Hematopoietic multipotent progenitor cell treated with erythropoietin and hydrocortisone succinate and interleukin-3 and kit ligand, for 6 days (in vitro differentiated cells): ENCODE measurements around the gene MAP3K2.

Source experiments
- DNase-seq: peaks from one replicate; pipeline ENCODE4 v3.0.0-alpha.2; 2015

The MAP3K2 gene

DNA sequence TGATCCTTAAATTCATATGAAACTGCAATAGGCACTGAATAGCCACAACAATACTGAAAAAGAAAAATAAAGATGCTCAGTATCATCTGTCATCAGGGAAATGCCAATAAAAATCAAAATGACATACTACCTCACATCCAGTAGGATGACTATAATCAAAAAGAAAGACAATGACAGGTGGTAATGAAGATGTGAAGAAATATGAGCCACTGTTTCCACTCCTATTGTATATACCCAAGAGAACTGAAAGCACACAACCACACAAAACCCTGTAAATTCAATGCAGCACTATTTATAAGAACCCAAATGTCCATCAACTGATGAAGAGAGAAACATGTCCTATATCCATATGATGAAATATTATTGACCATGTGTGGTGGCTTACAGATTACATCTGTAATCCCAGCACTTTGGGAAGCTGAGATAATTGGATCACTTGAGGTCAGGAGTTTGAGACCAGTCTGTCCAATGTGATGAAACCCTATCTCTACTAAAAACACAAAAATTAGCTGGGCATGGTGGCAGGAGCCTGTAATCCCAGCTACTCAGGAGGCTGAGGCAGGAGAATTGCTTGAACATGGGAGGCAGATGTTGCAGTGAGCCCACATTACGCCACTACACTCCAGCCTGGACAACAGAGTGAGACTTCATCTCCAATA is 39.9 kb downstream of the MAP3K2 start:
- DNase-seq: no peak

DNA sequence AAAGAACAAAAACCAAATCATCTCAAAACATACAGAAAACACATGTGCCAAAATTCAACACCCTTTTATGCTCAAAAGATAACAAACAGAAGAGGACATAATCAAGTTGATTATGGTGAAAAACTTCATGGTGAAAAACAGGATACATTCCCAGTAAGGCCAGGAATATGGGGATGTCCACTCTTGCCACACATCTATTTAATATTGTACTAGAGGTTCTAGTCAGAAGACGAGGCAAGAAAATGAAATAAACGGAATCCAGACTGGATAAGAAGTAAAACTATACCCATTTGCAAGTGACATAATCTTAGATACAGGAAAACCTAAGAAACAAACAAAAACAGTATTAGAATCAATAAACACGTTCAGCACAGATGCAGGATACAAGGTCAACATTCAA is 40.8 kb downstream of the MAP3K2 start:
- no peak for DNase-seq

DNA sequence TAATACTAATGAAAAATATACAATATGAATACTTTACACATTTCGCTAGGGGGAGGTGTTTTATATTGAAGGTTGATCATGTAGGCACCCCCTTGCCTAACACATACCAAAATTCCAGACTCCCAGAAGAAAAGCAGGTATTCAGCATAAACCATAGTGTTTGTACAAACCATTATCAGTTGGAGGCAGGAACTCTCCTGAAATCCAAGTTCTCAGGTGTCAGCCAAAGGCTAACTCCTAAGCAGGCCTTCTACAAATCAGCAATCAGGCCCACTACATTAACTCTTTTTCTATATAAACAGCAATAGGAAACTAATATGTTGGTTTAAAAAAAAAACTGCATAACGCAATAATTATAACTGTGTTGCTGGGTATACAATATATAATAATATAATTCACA is 44.5 kb downstream of the MAP3K2 start:
- DNase-seq: no peak

DNA sequence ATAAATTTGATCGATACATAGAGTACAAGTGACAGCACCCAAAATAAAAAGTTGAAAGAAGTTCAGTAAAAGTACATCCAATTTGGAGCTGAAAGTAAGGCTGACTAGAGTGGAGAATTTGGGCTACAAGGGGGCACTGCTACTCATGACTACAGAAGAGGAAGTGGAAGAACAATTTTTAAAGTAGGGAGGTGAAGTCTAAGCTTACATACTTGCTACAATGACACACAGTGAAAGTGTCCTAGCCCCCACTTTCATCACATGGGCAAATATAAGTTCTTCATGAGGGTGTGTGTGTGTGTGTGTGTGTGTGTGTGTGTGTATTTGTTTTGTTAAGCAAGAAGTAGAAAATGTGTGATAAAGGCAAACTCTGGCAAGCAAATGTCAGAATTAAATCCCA is 45.7 kb downstream of the MAP3K2 start:
- no peak for DNase-seq

DNA sequence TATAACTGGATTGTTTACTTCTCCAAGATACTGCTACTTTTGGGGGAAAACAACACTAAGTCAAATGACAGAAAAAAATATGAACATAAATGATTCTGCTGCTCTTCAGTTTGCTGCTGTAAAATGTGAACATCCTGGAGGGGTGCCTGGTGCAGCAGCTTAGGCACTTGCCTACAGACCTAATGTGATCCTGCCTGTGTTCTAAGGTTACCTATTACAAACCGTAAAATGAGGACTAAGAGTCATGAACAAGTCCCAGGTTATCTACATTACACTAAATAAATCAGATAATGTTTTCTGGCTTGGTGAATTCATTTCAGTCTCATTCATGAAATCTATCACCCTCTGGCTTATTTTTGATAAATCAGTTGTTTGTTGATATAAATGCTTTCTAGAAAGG is 55.4 kb downstream of the MAP3K2 start:
- DNase-seq: no peak

GRCh38 chr2:127330753-127331152 is 57.0 kb downstream of the MAP3K2 start:
- DNase-seq: no peak

- no peak for DNase-seq
Observed at GRCh38 chr2:127326289-127326945, 61.4 kb downstream of the MAP3K2 start.

- peak; percentile 68 for DNase-seq
Observed at GRCh38 chr2:127324635-127325034, 63.1 kb downstream of the MAP3K2 start.

DNA sequence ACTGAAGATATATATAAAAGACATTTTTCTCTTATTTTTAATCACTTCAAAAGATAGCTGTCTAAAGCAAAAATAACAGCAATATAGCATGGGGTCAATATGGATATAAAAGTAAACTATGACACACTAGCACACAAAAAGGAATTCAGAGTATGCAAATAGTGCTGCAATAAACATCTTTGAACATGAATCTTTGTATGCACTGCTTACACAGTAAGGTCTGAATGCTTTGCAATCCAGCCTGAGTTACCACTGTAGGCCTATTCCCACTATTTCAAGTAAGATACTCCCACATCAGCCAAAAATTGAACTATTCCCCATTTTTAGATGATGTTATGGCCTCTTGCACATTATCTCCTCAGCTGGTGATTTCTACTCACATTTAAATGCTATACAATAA is 66.5 kb downstream of the MAP3K2 start:
- no peak for DNase-seq

DNA sequence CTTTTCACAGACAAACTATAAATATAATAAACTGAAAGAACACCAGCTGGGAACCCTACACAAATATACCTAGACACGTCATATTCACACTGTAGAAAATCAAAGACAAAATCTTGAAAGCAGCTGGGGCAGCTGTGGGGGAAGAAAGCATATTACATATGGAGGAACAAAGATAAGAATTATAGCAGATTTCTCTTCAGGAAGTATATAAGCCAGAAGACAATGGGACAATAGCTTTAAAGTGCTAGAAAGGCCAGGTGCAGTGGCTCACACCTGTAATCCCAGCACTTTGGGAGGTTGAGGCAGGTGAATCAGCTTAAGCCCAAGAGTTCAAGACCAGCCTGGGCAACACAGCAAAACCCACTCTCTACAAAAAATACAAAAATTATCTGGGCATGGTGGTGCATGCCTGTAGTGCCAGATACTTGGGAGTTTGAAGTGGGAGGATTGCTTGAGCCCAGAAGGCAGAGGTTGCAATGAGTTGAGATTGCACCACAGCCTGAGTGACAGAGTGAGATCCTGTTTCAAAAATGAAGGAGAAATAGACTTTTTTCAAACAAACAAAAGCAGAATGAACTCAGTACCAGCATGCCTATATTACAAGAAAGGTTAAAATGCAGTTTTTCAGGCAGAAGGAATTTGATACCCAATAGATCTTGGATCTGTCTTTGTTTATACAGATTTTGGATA is 67.0 kb downstream of the MAP3K2 start:
- DNase-seq: no peak

- no peak for DNase-seq
Observed at GRCh38 chr2:127320067-127320466, 67.7 kb downstream of the MAP3K2 start.

DNA sequence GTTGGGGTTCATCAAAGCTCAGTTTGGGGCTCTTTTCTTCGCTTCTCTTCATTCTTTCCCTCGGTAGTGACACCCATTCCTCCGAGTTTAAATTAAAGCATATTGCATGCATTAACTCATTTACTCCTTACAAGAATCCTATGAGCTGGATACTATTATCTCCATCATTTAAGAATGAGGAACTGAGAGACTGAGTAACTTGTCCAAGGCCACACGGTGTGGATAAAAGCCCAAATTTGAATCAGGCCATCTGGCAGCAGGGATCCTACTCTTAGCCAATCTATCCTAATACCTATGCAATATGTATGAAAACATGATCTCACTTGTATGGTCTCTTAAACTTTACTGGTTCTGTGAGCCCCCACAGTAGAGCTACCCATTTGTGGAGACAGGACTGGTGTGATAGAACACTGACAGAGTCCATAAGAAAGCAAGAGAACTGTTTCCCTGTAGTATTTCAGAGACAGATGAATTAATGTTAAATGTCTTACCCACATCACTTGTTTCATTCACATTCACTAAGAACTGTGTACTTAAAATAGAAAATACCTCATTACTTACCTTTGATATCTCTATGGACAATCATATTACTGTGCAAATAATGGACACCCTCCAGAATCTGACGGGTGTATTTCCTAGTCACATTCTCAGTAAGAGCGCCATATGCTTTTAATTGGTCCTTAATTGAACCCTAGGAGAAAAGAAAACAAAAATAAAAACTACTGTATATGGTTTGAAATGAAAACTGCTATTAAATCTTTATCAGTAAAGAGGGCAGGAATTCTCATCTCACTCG is 73.4 kb downstream of the MAP3K2 start:
- no peak for DNase-seq

GRCh38 chr2:127313406-127313805 is 74.4 kb downstream of the MAP3K2 start:
- no peak for DNase-seq

GRCh38 chr2:127310980-127311379 is 76.8 kb downstream of the MAP3K2 start:
- no peak for DNase-seq

- DNase-seq: no peak
Observed at GRCh38 chr2:127309468-127309867, 78.3 kb downstream of the MAP3K2 start.

DNA sequence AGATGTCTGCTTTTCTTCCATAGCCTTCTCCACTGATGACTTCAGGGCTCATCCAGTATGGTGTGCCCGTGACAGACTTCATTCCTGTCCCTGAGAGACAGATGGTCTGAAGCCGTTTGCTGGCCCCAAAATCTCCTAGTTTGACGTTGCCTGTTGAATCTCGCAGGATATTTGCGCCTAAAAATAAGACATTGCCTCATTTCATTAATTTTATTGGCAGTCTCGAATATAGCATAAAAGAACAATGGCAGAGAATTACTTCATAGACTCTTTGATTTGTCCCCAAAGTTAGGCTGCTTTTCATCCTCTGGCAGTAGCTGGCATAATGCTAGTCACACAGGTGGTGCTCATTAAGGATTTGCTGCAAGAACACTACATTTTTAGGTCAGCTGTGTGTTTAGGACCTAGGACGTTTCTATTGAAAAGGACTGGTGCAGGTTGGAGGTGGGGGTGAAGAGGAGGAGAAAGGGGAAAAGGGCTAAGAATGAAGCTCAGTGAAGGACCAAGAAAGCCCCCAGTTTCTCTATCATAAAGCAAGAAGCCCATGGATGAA is 79.1 kb downstream of the MAP3K2 start:
- DNase-seq: no peak

- DNase-seq: peak; percentile 13
Observed at GRCh38 chr2:127305990-127306585, 81.7 kb downstream of the MAP3K2 start.

DNA sequence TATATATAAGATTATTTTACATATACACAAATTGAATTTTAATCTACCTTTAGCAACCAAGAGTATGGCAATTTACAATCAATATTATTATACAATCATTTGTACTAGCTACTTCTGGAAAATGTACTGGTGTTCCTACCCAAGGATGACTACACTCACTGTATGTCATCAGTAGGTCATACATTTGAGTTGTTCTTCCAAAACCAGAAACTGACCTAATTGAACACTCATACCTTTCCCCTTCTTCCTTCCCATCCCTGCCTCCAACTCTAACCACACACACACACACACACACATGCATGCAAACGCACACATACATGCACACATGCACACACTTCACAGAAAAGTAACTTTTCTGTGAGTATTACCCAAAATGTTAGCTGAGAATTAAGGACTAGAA is 85.6 kb downstream of the MAP3K2 start:
- DNase-seq: no peak

DNA sequence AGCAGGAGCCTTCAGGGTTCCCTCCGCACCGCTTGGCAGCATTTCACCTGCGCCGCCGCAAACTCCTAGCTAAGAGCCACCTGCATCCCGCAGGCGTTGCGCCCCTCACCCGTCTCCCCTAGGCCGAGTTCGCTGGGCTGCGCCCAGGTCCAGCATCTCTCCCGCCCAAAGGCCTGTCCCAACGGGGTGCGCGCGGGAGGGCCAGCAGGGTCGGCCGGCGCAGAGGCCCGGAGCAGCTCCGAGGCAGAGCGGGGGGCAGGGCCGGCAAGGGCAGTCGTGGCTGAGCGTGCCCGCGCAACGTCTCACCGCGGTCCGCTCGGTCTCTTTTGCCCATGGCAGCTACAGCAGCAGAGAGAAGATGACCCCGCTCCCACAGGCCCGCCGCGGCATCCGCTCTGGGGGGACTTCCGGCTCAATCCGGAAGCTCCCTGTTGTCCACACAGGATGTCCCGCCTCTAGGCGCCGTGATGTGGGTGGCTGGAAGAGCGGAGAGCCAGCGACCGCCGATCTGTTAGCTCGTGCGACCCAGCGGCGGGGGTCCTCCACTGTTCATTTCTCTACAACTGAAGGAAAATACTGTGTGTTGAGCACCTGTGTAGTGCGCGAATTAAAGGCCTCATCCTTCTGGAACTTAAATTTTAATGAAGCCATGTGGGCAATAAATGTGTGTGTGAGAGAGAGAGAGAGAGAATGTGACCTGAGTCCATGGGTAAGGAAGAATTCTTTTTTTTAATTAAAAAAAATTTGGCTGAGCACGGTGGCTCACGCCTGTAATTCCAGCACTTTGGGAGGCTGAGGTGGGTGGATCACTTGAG is 93.8 kb downstream of the MAP3K2 start, which contains the start of gene ERCC3:
TSS of gene ERCC3 (minus strand) at position 397 of the 815 bp plus-strand sequence. CDS start at position 334, 63 bp downstream.
- peak; percentile 95 for DNase-seq

DNA sequence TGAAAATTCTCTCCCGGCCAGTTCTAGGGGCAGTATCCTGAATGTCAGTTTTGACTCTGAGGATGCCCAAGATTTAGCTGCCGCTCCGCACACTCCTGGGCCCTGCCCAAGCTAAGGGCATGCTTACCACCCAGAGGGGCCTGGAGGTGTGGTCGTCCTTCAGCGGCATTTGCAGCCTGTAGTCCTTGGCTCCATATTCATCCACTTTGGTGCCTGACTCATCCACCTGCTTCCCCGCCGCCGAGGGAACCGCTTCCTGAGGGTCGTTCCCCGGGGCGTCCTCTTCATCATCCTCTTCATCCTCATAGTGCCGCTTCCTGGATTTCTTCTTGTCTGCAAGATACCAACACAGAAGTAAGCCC is 94.4 kb downstream of the MAP3K2 start:
- DNase-seq: peak; percentile 36

DNA sequence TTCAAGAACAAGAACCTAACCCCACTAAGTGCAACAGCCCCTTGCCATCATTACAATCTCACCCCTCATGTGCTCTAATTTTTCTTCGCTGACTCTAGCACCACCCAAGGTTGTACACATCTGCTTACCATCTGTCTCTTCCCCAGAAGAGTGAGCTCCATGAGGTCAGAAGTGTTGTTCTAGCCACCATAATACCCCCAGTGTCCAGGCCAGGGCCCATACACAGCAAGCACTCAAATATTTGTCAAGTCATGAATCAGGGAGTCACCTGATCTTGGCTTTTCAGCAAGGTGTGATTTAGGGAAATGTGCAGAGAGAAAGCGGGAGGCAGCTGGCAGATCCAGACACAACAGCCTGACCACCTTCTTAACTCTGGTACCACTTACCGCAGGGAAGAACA is 99.5 kb downstream of the MAP3K2 start:
- no peak for DNase-seq

DNA sequence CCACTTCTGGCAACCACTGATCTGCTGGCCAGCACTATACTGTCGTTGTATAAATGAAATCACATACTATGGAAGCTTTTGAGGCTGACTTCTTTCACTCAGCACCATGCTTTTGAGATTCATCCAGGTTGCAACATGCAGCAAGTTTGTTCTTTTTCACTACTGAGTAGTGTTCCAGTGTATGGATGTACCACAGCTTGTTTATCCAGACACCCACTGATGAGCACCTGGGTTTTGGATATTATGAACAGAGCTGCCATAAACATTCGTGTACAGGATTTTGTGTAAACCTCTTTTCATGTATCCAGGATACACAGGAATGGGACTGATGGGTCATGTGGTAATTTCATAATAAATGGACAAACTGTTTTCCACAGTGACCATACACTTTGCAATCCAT is 104.5 kb downstream of the MAP3K2 start:
- DNase-seq: no peak
